Muscle of leg (tissue), 11 donors: ENCODE measurements around the gene KLHL25. TPM values are rescaled to one million over a fixed set of nuclear protein-coding genes. Genes with fewer than 3 reads are reported as not detected.
A peak's percentile ranks its signal among the peaks of the same experiment; 100 is the strongest.

Experiments
- DNase-seq: peaks from one replicate; pipeline ENCODE4 v3.0.0; 2013
- H3K27ac ChIP-seq: one replicate; pipeline ENCODE4 v1.5.1; 2013; ENCODE audit warnings: mild to moderate bottlenecking, low read length, control low read depth
- H3K27me3 ChIP-seq: one replicate; pipeline ENCODE4 v1.6.1; 2013; ENCODE audit warnings: low read length; ENCODE audit not compliant: control insufficient read depth, insufficient read depth
- H3K36me3 ChIP-seq: one replicate; pipeline ENCODE4 v1.6.1; 2013; ENCODE audit warnings: low read length; ENCODE audit not compliant: control insufficient read depth, insufficient read depth
- H3K4me1 ChIP-seq: one replicate; pipeline ENCODE4 v1.6.1; 2013; ENCODE audit warnings: low read length; ENCODE audit not compliant: control insufficient read depth, insufficient read depth
- H3K4me3 ChIP-seq: one replicate; pipeline ENCODE4 v1.5.1; 2013; ENCODE audit warnings: low read length, control low read depth
- H3K9me3 ChIP-seq: replicated peaks from 2 replicates; pipeline ENCODE4 v1.6.1; 2013; ENCODE audit warnings: low read depth, low read length; ENCODE audit not compliant: control insufficient read depth
- WGBS: methylation state at CpG from one replicate; pipeline ENCODE4 v1.1.5; 2013; ENCODE audit warnings: missing lambda C conversion rate; ENCODE audit not compliant: insufficient coverage; 5-methylcytosine and 5-hydroxymethylcytosine counted together
- polyA plus RNA-seq, 8 donors: library from polyadenylated mRNA; unstranded; fragments of 120-200 nt; gene quantifications; one replicate each; pipeline versions ENCODE4 v1.2.1 to v1.2.3, GENCODE V29; 2013; ENCODE audit warnings: inconsistent platforms in 1 of 8, low replicate concordance in 1 of 8; ENCODE audit not compliant: insufficient read length in 8 of 8, insufficient read depth in 1 of 8
- total RNA-seq: library from RNA; stranded (reverse); fragments of 120-200 nt; gene quantifications from one replicate; pipeline ENCODE4 v1.2.4, GENCODE V29; 2013

Gene KLHL25
- total and polyA plus RNA-seq, 9 donors, result 5.3 to 9.2 (median 7.0) TPM

- Histone ChIP-seq H3K4me3 (no peak overlapping the region), H3K27me3 (no peaks in the 10 kb centered on the region), H3K27ac (no peak overlapping the region), H3K9me3 (no peaks in the 10 kb centered on the region), H3K4me1 (peaks cover 43% of the 10 kb centered on the region), H3K36me3 (no peaks in the 10 kb centered on the region)
- no CpG with 5 or more reads among the region's 1 CpG for WGBS
- no peak for DNase-seq
Measured at GRCh38 chr15:85779249-85779648, 15.5 kb downstream of the KLHL25 start.

- Histone ChIP-seq H3K4me3 (no peak overlapping the region), H3K9me3 (no peaks in the 10 kb centered on the region), H3K36me3 (no peaks in the 10 kb centered on the region), H3K27me3 (no peaks in the 10 kb centered on the region), H3K27ac (no peak overlapping the region), H3K4me1 (peaks cover 43% of the 10 kb centered on the region)
- no peak for DNase-seq
- 71% methylated on average over 4 of the region's 10 CpGs for WGBS
Measured at GRCh38 chr15:85778107-85778776, 16.5 kb downstream of the KLHL25 start.

- H3K36me3 ChIP-seq, result no peaks in the 10 kb centered on the region
- H3K27me3 ChIP-seq, result no peaks in the 10 kb centered on the region
- no peak overlapping the region for H3K4me3 ChIP-seq
- DNase-seq, result no peak
- no peaks in the 10 kb centered on the region for H3K9me3 ChIP-seq
- H3K27ac ChIP-seq, result no peak overlapping the region
- peaks cover 48% of the 10 kb centered on the region for H3K4me1 ChIP-seq
- 72% methylated on average over 14 of the region's 18 CpGs for whole genome bisulfite sequencing
Measured at GRCh38 chr15:85777250-85778106, 17.2 kb downstream of the KLHL25 start.

- H3K4me1 ChIP-seq, result peaks cover 44% of the 10 kb centered on the region
- no peaks in the 10 kb centered on the region for H3K27me3 ChIP-seq
- no peak overlapping the region for H3K27ac ChIP-seq
- H3K36me3 ChIP-seq, result peaks cover 2% of the 10 kb centered on the region
- no peak overlapping the region for H3K4me3 ChIP-seq
- DNase-seq, result no peak
- 81% methylated on average over 8 of the region's 10 CpGs for WGBS
- no peaks in the 10 kb centered on the region for H3K9me3 ChIP-seq
Measured at GRCh38 chr15:85773970-85774369, 20.8 kb downstream of the KLHL25 start.

DNA sequence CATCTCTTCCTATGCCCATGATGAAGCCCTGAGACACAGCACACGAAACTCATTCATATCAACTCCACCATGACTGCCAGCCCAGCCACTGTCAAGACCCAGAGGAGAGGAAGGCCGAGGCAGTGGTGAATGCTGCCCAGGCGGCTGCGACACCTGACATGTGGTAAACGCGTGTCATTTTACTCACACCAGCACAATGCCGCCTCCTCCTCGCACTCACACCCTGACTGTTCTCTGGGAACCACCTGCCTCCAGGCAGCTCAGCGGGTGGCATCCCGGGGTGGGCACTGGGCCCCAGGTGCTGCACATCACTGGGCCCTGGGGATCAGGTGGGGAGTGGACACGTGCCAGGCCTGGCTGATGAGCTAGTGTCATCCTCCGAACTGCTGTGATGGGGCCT, 21.5 kb downstream of the KLHL25 start:
- no peak for DNase-seq
- Histone ChIP-seq H3K36me3 (peaks cover 6% of the 10 kb centered on the region), H3K27ac (no peak overlapping the region), H3K4me3 (no peak overlapping the region), H3K9me3 (no peaks in the 10 kb centered on the region), H3K27me3 (no peaks in the 10 kb centered on the region), H3K4me1 (peaks cover 38% of the 10 kb centered on the region)
- 82% methylated on average over 6 of the region's 12 CpGs for WGBS

DNA sequence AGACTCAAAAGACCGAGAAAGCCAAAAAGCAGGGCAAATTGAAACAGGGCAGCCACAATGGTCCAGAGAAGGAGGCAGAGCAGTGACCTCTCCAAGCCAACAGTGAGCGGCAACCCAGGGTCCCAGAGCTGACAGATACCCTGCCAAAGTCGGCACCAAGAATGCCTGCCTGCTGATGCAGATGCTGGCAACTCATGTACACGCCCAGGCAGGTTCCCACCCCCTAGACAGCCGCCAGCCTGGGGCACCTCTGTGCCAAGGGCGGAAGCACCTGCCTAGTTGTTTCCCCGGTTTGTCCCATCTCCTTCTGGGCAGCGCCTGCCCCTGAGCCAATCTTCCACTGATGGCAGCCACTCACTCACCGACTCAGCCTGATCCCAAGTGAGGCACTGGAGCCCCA, 22.1 kb downstream of the KLHL25 start:
- no peak overlapping the region for H3K4me3 ChIP-seq

GRCh38 chr15:85771781-85772445, 22.8 kb downstream of the KLHL25 start:
- Histone ChIP-seq H3K9me3 (no peaks in the 10 kb centered on the region), H3K36me3 (peaks cover 11% of the 10 kb centered on the region), H3K27ac (no peak overlapping the region), H3K4me1 (peaks cover 26% of the 10 kb centered on the region), H3K4me3 (no peak overlapping the region), H3K27me3 (no peaks in the 10 kb centered on the region)
- WGBS, result 29% methylated on average over 11 of the region's 13 CpGs
- peak; percentile 52 for DNase-seq

More for the DNA sequence above, 22.1 kb downstream of the KLHL25 start:
- Histone ChIP-seq H3K4me1 (peaks cover 33% of the 10 kb centered on the region), H3K27ac (no peak overlapping the region), H3K27me3 (no peaks in the 10 kb centered on the region), H3K9me3 (no peaks in the 10 kb centered on the region), H3K36me3 (peaks cover 11% of the 10 kb centered on the region)
- DNase-seq, result no peak
- WGBS, result 79% methylated on average over 9 of the region's 9 CpGs

DNA sequence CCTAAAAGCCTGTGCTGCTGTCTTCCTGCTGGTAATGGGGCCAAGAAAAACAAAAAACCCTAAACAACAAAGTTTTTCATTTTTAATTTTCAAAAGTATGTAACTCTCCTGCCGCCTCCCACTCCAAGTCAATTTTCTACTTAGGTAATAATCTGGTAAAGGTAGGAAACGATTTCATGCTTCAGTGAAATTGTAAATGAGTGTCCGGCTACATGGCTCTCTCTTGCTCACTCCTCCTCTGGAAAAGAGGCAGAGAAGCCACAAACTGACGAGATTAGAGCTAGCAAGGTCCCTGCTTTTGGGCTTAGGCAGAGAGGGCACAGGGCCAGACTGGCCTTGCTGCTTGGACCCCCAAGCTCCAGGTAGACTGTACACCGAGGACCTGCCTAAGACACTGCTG, 23.5 kb downstream of the KLHL25 start:
- Histone ChIP-seq H3K36me3 (peaks cover 11% of the 10 kb centered on the region), H3K27ac (no peak overlapping the region), H3K27me3 (no peaks in the 10 kb centered on the region), H3K4me3 (no peak overlapping the region), H3K4me1 (peaks cover 29% of the 10 kb centered on the region), H3K9me3 (no peaks in the 10 kb centered on the region)
- DNase-seq, result no peak
- 55% methylated on average over 2 of the region's 5 CpGs for whole genome bisulfite sequencing

GRCh38 chr15:85770096-85771041, 24.4 kb downstream of the KLHL25 start:
- peaks cover 34% of the 10 kb centered on the region for H3K4me1 ChIP-seq
- H3K9me3 ChIP-seq, result no peaks in the 10 kb centered on the region
- no peak for DNase-seq
- H3K4me3 ChIP-seq, result no peak overlapping the region
- H3K27ac ChIP-seq, result no peak overlapping the region
- peaks cover 11% of the 10 kb centered on the region for H3K36me3 ChIP-seq
- H3K27me3 ChIP-seq, result no peaks in the 10 kb centered on the region
- WGBS, result 87% methylated on average over 15 of the region's 21 CpGs
